GM20000 (cell line): Measurements from ENCODE around the gene C2orf81.

Experiments
- DNase-seq: peaks from one replicate; pipeline ENCODE4 v3.0.0; 2012; ENCODE audit warnings: low spot score
- TF ChIP-seq, protein P1 (sequence below): IDR thresholded peaks from 2 replicates; pipeline ENCODE4 v1.5.1; 2012; ENCODE audit warnings: mild to moderate bottlenecking, control low read depth; ENCODE audit errors: extremely low read depth, missing control alignments

Gene C2orf81

DNA sequence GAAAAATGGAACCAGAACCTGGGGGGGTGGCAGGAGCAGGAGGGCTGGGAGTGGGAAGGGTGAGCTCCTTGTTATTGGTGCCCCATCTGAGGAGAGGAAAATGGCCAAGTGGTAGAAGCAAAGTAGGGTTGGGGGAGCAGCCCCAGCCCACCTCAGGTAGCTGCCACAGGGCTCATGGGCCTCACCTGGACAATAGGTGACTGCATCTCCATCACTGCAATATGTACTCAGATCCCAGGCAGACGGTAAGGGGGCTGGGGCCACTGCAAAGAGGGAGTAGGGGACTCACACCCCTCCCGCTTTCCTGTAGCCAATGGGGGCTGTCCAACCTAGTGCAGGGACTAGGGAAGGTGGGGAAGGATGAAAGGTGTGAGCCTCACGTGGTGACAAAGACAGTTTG is 4.2 kb downstream of the C2orf81 start:
- TF ChIP-seq, protein P1, sequence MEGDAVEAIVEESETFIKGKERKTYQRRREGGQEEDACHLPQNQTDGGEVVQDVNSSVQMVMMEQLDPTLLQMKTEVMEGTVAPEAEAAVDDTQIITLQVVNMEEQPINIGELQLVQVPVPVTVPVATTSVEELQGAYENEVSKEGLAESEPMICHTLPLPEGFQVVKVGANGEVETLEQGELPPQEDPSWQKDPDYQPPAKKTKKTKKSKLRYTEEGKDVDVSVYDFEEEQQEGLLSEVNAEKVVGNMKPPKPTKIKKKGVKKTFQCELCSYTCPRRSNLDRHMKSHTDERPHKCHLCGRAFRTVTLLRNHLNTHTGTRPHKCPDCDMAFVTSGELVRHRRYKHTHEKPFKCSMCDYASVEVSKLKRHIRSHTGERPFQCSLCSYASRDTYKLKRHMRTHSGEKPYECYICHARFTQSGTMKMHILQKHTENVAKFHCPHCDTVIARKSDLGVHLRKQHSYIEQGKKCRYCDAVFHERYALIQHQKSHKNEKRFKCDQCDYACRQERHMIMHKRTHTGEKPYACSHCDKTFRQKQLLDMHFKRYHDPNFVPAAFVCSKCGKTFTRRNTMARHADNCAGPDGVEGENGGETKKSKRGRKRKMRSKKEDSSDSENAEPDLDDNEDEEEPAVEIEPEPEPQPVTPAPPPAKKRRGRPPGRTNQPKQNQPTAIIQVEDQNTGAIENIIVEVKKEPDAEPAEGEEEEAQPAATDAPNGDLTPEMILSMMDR: no peak
- no peak for DNase-seq

DNA sequence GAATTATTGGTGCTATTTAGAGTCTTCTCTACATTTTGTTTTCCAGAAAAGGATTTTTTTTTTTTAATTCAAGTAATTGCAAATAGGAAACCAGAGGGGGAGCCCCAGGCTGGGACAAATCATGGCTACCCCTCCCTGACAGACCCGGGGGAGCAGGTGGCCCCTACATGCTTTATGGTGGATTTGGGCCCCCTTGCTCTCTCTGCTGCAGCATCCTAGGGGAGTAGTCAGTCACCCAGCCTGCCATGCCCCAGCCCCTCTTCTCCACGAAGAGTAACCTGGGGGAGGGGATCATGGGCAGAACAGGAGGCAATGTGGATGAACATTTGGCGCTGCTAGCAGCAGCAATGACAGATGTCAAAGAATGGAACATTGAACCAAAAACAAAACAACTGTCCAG is 4.6 kb downstream of the C2orf81 start:
- TF ChIP-seq, protein P1: no peak
- DNase-seq: no peak

DNA sequence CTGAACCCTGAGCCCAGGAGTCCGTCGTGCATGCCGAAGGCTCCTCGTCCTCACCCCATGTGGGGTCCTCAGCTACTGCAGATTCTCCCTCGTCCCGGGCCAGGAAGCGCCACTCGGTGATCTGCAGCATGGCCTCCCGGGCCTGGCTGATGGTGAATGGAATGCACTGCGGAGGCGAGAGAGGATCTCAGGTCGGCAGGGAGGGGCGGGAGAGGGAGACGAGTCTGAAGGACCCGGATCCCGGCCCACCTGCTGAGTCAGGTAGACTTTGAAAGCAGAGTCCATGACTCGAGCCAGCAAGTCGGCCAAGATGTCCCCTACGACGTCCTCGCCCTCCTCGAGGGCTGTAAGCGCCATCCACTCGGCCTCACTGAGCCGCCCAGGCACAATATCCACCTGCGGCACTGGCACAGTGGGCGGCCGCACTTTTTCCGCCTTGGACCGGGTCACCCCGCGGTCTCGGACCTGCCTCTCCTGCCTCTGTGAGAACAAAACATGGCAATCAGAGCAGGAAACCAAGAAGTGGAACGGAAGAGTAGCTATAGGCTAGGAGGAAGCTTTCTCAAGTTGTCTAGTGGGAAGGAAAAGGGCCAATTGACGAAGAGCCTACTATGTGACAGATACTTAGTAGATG is 5.5 kb downstream of the C2orf81 start:
- DNase-seq: no peak
- TF ChIP-seq, protein P1: no peak

DNA sequence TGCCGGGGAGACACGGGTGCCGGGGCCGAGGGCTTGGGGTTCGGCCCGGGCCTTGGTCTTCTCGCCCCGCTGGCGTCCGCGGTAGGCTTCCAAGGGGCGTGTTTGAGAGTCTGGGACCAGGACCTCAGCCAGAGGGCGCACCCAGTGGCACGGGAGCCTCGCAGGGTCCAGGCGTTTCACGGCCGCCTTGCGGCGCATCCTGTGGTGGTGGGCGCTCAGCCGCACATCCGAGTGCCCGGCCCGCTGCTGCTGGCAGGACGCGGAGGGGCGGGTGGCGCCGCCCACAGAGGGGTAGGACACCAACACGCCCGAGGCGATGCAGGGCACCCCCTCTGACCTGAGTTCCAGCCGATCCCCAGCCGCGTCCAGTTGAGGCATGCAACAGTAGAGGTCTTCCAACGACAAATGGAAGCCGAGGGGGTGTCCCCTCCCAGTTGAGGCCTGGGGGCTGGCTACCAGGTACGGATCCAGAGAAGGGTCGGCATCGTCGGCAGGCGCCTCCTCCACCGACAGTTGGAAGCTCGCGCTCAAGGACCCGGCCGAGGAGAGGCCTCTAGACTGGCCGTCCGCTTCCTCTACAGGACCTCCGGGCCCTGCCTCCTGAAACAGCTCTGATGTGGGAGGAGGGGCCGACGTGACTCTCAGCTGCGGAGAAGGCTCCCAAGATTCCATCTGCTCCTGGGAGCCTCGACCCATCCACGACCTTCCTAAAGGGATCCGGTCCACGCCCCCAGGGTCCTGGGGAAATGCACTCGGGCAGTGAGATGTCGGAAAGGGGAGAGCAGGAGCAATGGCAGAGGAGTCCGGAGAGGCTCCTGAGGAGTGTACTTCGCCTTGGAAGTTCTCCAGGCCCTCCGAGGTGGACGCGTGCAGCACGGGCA is 6.3 kb downstream of the C2orf81 start:
- TF ChIP-seq, protein P1: peak; percentile 22
- DNase-seq: peak; percentile 67

DNA sequence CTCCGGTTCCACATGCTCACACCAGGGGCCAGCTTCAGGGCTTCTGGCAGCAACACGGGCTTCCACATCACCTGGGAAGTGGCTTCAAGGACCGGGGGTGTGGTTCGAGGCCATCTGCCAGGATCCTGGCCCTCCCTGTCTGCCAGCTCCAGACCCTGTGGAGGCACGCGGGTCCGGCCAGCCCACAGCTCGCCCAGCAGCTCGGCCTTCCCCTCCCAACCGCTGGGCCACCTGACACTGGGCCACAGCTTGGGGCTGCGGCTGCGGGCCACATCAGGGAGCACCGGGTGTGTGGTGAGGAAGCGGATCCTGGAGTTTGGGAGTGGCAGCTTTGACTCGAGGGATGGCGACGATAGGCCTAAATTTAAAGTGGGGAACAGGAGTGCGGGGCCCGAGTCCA is 7.0 kb downstream of the C2orf81 start:
- no peak for DNase-seq
- TF ChIP-seq, protein P1: no peak

DNA sequence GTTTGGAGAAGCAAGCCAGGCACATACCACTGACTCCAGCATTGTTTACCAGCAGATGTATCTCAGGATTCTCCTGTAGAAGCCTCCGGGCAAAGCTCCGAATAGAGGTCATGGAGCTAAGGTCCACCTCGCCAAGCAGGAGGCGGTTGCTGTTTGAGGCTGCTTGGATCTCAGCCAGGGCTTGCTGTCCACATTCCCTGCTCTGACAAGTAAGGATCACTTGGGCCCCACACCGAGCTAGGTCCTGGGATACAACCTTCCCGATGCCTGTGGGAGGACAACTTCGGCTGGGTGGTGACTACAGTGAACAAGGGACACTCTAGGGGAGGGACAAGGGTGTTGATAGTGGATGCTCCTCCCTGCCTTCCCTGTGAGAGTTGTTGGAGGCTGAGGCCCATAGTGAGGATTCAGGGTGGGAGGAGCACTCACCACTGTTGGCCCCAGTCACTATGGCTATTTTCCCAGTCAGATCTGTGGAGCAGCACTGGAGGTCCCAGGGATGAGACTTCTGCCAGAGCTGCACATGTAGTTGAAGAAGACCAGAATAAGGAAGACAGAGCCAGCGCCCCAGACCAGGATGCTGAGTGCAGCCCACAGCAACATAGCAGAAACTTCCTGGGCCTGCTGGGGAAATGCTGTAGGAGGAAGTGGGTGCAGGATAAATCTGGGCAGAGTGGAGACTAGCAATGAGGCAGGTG is 8.3 kb downstream of the C2orf81 start:
- TF ChIP-seq, protein P1: no peak
- DNase-seq: no peak

DNA sequence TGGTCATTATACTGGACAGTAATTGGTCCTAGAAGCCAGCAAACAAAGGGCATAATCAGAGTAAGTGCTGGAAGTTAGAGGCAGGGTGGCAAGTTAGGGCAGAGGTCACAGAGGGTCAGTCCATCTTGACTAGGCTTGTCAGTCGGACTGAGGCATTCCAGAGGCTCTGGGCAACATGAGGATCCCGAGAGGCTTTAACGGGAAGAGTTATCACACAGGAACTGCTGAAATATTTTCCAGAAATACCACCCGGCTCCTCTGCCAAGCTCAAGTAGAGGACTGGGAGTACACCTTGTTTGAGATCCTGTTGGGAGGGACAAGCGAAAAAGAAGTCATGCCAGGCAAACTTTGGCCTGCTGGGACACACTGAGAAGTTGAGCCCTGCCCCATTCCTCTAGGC is 13.7 kb downstream of the C2orf81 start:
- TF ChIP-seq, protein P1: no peak
- DNase-seq: no peak
